Neuronal stem cell (in vitro differentiated cells): Measurements from ENCODE around the gene TMEM187.

Source experiments
- DNase-seq: peaks from one replicate; pipeline ENCODE4 v3.0.0-alpha.2; 2013; ENCODE audit warnings: low spot score
- H2AFZ ChIP-seq: one replicate; pipeline ENCODE4 v1.6.1; 2013; ENCODE audit warnings: mild to moderate bottlenecking, low read length, inconsistent platforms
- H2AK5ac ChIP-seq: 2 replicates; pipeline ENCODE4 v1.6.1; 2013; ENCODE audit warnings: low read depth, mild to moderate bottlenecking, inconsistent platforms, low read length, moderate library complexity, mixed read lengths
- H2BK120ac ChIP-seq: 2 replicates; pipeline ENCODE4 v1.6.1; 2013; ENCODE audit warnings: low read depth, mild to moderate bottlenecking, inconsistent platforms, low read length, moderate library complexity, mixed read lengths
- H2BK12ac ChIP-seq: one replicate; pipeline ENCODE4 v1.6.1; 2013; ENCODE audit warnings: low read length, inconsistent platforms
- H2BK15ac ChIP-seq: 2 replicates; pipeline ENCODE4 v1.6.1; 2013; ENCODE audit warnings: mild to moderate bottlenecking, low read length, inconsistent platforms, mixed read lengths
- H2BK5ac ChIP-seq: one replicate; pipeline ENCODE4 v1.6.1; 2013; ENCODE audit warnings: inconsistent platforms, mild to moderate bottlenecking, low read length, moderate library complexity
- H3K14ac ChIP-seq: one replicate; pipeline ENCODE4 v1.6.1; 2013; ENCODE audit warnings: low read length, inconsistent platforms
- H3K18ac ChIP-seq: 2 replicates; pipeline ENCODE4 v1.6.1; 2013; ENCODE audit warnings: low read length, inconsistent platforms
- H3K23ac ChIP-seq: 2 replicates; pipeline ENCODE4 v1.6.1; 2013; ENCODE audit warnings: low read depth, mild to moderate bottlenecking, mixed read lengths, low read length, inconsistent platforms; ENCODE audit not compliant: poor library complexity
- H3K27ac ChIP-seq: replicated peaks from 3 replicates; pipeline ENCODE4 v1.5.1; 2013; ENCODE audit warnings: low read length, inconsistent platforms
- H3K27me3 ChIP-seq, 3 experiments: 2 replicates each; pipeline ENCODE4 v1.6.1; 2013; ENCODE audit warnings: low read length in 3 of 3, mild to moderate bottlenecking in 2 of 3, inconsistent platforms in 1 of 3, low read depth in 1 of 3, mixed read lengths in 1 of 3, moderate library complexity in 1 of 3; ENCODE audit not compliant: control insufficient read depth in 3 of 3, insufficient read depth in 3 of 3
- H3K36me3 ChIP-seq, 2 donors: replicated peaks in 1 of 2; 2 replicates each; pipeline ENCODE4 v1.6.1; 2013; ENCODE audit warnings: low read length in 2 of 2; ENCODE audit not compliant: control insufficient read depth in 2 of 2, insufficient read depth in 2 of 2
- H3K4ac ChIP-seq: 2 replicates; pipeline ENCODE4 v1.6.1; 2013; ENCODE audit warnings: inconsistent platforms, mild to moderate bottlenecking, low read length, moderate library complexity
- H3K4me1 ChIP-seq, 2 donors: 1 replicate in 1 of 2; 2 replicates in 1 of 2; pipeline ENCODE4 v1.6.1; 2013; ENCODE audit warnings: low read length in 2 of 2, low read depth in 1 of 2; ENCODE audit not compliant: control insufficient read depth in 2 of 2, insufficient read depth in 1 of 2
- H3K4me2 ChIP-seq: one replicate; pipeline ENCODE4 v1.6.1; 2013; ENCODE audit warnings: mild to moderate bottlenecking, low read length, inconsistent platforms; ENCODE audit not compliant: insufficient read depth, poor library complexity, severe bottlenecking
- H3K4me3 ChIP-seq, 2 donors: 2 replicates each; pipeline ENCODE4 v1.5.1; 2013; ENCODE audit warnings: low read length in 2 of 2, mild to moderate bottlenecking in 2 of 2, inconsistent platforms in 1 of 2, moderate library complexity in 1 of 2
- H3K79me1 ChIP-seq: one replicate; pipeline ENCODE4 v1.6.1; 2013; ENCODE audit warnings: low read depth, mild to moderate bottlenecking, inconsistent platforms, low read length, moderate library complexity
- H3K9ac ChIP-seq: one replicate; pipeline ENCODE4 v1.6.1; 2013; ENCODE audit warnings: mild to moderate bottlenecking, low read depth, low read length, inconsistent platforms; ENCODE audit not compliant: poor library complexity
- H3K9me3 ChIP-seq, 2 donors: replicated peaks in 1 of 2; 2 replicates each; pipeline versions ENCODE3 to v1.6.1; 2013; ENCODE audit warnings: low read length in 2 of 2, mild to moderate bottlenecking in 2 of 2, inconsistent platforms in 1 of 2, low read depth in 1 of 2, mixed read lengths in 1 of 2, moderate library complexity in 1 of 2; ENCODE audit not compliant: control insufficient read depth in 2 of 2, insufficient read depth in 1 of 2
- H4K8ac ChIP-seq: one replicate; pipeline ENCODE4 v1.6.1; 2013; ENCODE audit warnings: low read depth, mild to moderate bottlenecking, inconsistent platforms, low read length, moderate library complexity
- H4K91ac ChIP-seq: one replicate; pipeline ENCODE4 v1.6.1; 2013; ENCODE audit warnings: low read length, low read depth, mild to moderate bottlenecking, inconsistent platforms; ENCODE audit not compliant: poor library complexity
- WGBS, 2 donors: extraction: QIAGEN DNeasy Blood & Tissue Kit; methylation state at CpG; one replicate each; pipeline ENCODE4 v1.1.7; 2013; ENCODE audit warnings: missing lambda C conversion rate in 2 of 2, mixed read lengths in 1 of 2; ENCODE audit not compliant: insufficient read length in 2 of 2, insufficient replicate concordance in 1 of 2; ENCODE audit errors: extremely low coverage in 2 of 2; 5-methylcytosine and 5-hydroxymethylcytosine counted together

Gene TMEM187

GRCh38 chrX:153933748-153934147 lies 38.8 kb upstream of the TMEM187 start:
- no peak overlapping the region for H3K18ac ChIP-seq
- no peak overlapping the region for H2BK120ac ChIP-seq
- no peak overlapping the region for H2BK5ac ChIP-seq
- no peak overlapping the region for H4K91ac ChIP-seq
- peak overlapping the region; percentile 2 for H3K4me2 ChIP-seq
- DNase-seq: no peak
- H3K4ac ChIP-seq: no peak overlapping the region
- H3K27me3 ChIP-seq: peaks cover 0 to 26% (median 0%) of the 10 kb centered on the region in 3 experiments
- H2AK5ac ChIP-seq: no peak overlapping the region
- H3K14ac ChIP-seq: no peak overlapping the region
- H2BK12ac ChIP-seq: no peak overlapping the region
- peak overlapping the region in 1 of 2 donors; percentile 75 for H3K4me3 ChIP-seq
- H3K4me1 ChIP-seq: peaks cover 0 to 4% of the 10 kb centered on the region in 2 donors
- H2BK15ac ChIP-seq: no peak overlapping the region
- H3K9ac ChIP-seq: no peak overlapping the region
- H3K79me1 ChIP-seq: peaks cover 6% of the 10 kb centered on the region
- H3K9me3 ChIP-seq: no peaks in the 10 kb centered on the region
- no peak overlapping the region for H3K27ac ChIP-seq
- WGBS, 2 donors: no CpG with 5 or more reads among the region's 7 CpGs
- peaks cover 10 to 41% of the 10 kb centered on the region in 2 donors for H3K36me3 ChIP-seq
- no peak overlapping the region for H4K8ac ChIP-seq
- H3K23ac ChIP-seq: no peak overlapping the region
- no peak overlapping the region for H2AFZ ChIP-seq

DNA sequence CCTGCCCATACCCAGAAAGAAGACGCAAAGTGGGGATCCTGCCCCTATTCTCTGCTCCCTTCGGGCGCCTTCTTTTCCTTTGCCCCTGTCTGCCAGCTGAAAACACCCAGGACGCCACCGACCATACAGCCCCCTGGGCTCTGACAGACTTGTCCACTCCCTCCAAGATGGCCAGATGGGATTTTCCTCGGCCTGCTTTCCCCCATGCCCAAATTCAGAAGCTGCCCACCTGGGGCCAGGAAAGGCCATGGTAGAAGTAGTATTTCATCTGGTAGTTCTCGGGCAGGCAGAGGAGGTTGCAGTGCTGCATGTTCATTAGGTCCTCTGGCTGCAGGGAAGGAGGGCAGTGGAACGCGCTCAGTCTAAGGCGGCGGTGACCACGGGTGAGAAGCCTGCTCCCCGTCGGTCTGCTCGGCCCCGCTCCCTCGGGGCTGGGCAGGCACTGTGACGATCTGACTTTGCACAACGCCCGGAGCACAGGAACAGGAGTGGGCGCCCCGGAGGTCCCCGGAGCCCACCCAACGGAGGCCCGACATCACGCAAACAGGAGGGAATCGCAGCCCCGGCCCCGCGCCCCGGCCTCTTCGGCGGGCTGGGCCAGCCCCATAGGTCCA lies 38.3 kb upstream of the TMEM187 start:
- Histone ChIP-seq H2BK15ac (no peak overlapping the region), H3K4ac (no peak overlapping the region), H3K14ac (no peak overlapping the region), H2AK5ac (no peak overlapping the region), H3K18ac (peak overlapping the region; percentile 28), H3K9me3 (no peaks in the 10 kb centered on the region), H2AFZ (peak overlapping the region; percentile 56), H3K27me3 (peaks cover 0 to 26% (median 0%) of the 10 kb centered on the region in 3 experiments), H2BK12ac (no peak overlapping the region), H2BK120ac (no peak overlapping the region), H2BK5ac (peak overlapping the region; percentile 53), H3K27ac (no peak overlapping the region), H3K9ac (peak overlapping the region; percentile 90), H3K4me3 (peak overlapping the region; percentile 75 to 93), H3K4me1 (peaks cover 0 to 4% of the 10 kb centered on the region in 2 donors), H3K4me2 (peak overlapping the region; percentile 62), H3K36me3 (peaks cover 10 to 37% of the 10 kb centered on the region in 2 donors), H3K23ac (peak overlapping the region; percentile 65), H4K8ac (no peak overlapping the region), H4K91ac (no peak overlapping the region), H3K79me1 (peaks cover 6% of the 10 kb centered on the region)
- no CpG with 5 or more reads among the region's 33 CpGs for WGBS, 2 donors
- no peak for DNase-seq

- Histone ChIP-seq H3K79me1 (peaks cover 6% of the 10 kb centered on the region), H3K9me3 (no peaks in the 10 kb centered on the region), H2AK5ac (no peak within 1 kb of the TSS), H2BK120ac (no peak within 1 kb of the TSS), H3K14ac (no peak within 1 kb of the TSS), H3K27me3 (peaks cover 0 to 31% (median 0%) of the 10 kb centered on the region in 3 experiments), H3K4ac (no peak within 1 kb of the TSS), H2BK5ac (peak within 1 kb of the TSS; percentile 53), H3K4me2 (peak within 1 kb of the TSS; percentile 62), H3K27ac (no peak within 1 kb of the TSS), H3K9ac (peak within 1 kb of the TSS; percentile 90), H2BK15ac (no peak within 1 kb of the TSS), H4K8ac (no peak within 1 kb of the TSS), H2AFZ (peak within 1 kb of the TSS; percentile 56), H3K23ac (peak within 1 kb of the TSS; percentile 65), H2BK12ac (no peak within 1 kb of the TSS), H4K91ac (no peak within 1 kb of the TSS), H3K18ac (peak within 1 kb of the TSS; percentile 71), H3K4me1 (peaks cover 0 to 4% of the 10 kb centered on the region in 2 donors), H3K4me3 (peak within 1 kb of the TSS; percentile 75 to 93), H3K36me3 (peaks cover 10 to 32% of the 10 kb centered on the region in 2 donors)
- WGBS, 2 donors: no CpG with 5 or more reads among the region's 87 CpGs
- peak; percentile 50 for DNase-seq
Observed at GRCh38 chrX:153934762-153935325, 37.7 kb upstream of the TMEM187 start, which contains the start of gene NAA10. Gene NAA10 (minus strand): TSS chrX:153935037. CDS start chrX:153934904, 133 bp downstream.

GRCh38 chrX:153935326-153935851 lies 37.2 kb upstream of the TMEM187 start:
- no peak overlapping the region for H3K27ac ChIP-seq
- WGBS, 2 donors: no CpG with 5 or more reads among the region's 32 CpGs

More at GRCh38 chrX:153935326-153935851, 37.2 kb upstream of the TMEM187 start:
- Histone ChIP-seq H2BK120ac (no peak overlapping the region), H2BK15ac (no peak overlapping the region), H3K18ac (peak overlapping the region; percentile 71), H3K4ac (no peak overlapping the region), H2BK12ac (no peak overlapping the region), H4K8ac (no peak overlapping the region), H3K79me1 (peaks cover 6% of the 10 kb centered on the region), H3K4me3 (peak overlapping the region; percentile 17 to 55), H4K91ac (no peak overlapping the region), H3K4me2 (peak overlapping the region; percentile 25), H3K27me3 (peaks cover 0 to 29% (median 0%) of the 10 kb centered on the region in 3 experiments), H3K14ac (no peak overlapping the region), H3K23ac (no peak overlapping the region), H2AFZ (no peak overlapping the region), H3K36me3 (peaks cover 10 to 29% of the 10 kb centered on the region in 2 donors), H3K4me1 (peaks cover 0 to 4% of the 10 kb centered on the region in 2 donors), H2AK5ac (no peak overlapping the region), H2BK5ac (no peak overlapping the region), H3K9ac (peak overlapping the region; percentile 70), H3K9me3 (no peaks in the 10 kb centered on the region)
- DNase-seq: no peak
